NCI-H774 (cell line): ENCODE results near the gene DOK3.
"Not testable (repeated sequence)": the region's sequence is repeated elsewhere in the genome, so short reads cannot be mapped to it uniquely, and the experiment has no call there.

Experiments
- DNase-seq: peaks from one replicate; lab custom pipeline; 2025; lab: John Stamatoyannopoulos, UW

DOK3 gene

GRCh38 chr5:177535125-177535524, 25.5 kb upstream of the DOK3 start:
- DNase-seq: no peak

GRCh38 chr5:177534433-177534832, 24.8 kb upstream of the DOK3 start:
- not testable (repeated sequence) for DNase-seq

GRCh38 chr5:177531209-177531940, 21.7 kb upstream of the DOK3 start:
- DNase-seq: no peak

GRCh38 chr5:177530638-177531037, 21.0 kb upstream of the DOK3 start:
- DNase-seq: no peak

- DNase-seq: no peak
Observed at GRCh38 chr5:177529247-177530203, 19.9 kb upstream of the DOK3 start.

- DNase-seq: no peak
Observed at GRCh38 chr5:177528631-177529030, 19.0 kb upstream of the DOK3 start.

- no peak for DNase-seq
Observed at GRCh38 chr5:177527595-177527994, 18.0 kb upstream of the DOK3 start.

GRCh38 chr5:177526791-177527190, 17.2 kb upstream of the DOK3 start:
- no peak for DNase-seq

GRCh38 chr5:177526191-177526590, 16.6 kb upstream of the DOK3 start:
- no peak for DNase-seq

GRCh38 chr5:177524941-177525655, 15.5 kb upstream of the DOK3 start:
- DNase-seq: no peak

- DNase-seq: no peak
Observed at GRCh38 chr5:177524539-177524900, 14.9 kb upstream of the DOK3 start.

GRCh38 chr5:177523711-177524538, 14.3 kb upstream of the DOK3 start:
- no peak for DNase-seq

GRCh38 chr5:177520916-177521513, 11.4 kb upstream of the DOK3 start:
- DNase-seq: no peak

- no peak for DNase-seq
Observed at GRCh38 chr5:177520271-177520670, 10.6 kb upstream of the DOK3 start.

GRCh38 chr5:177519463-177520235, 10.0 kb upstream of the DOK3 start:
- no peak for DNase-seq

- DNase-seq: peak; percentile 96
Observed at GRCh38 chr5:177516601-177517568, 7.3 kb upstream of the DOK3 start, which contains the start of gene DDX41. DDX41 (minus strand) TSS chr5:177516961; CDS start chr5:177516945, 16 bp downstream.

GRCh38 chr5:177515580-177515979, 6.0 kb upstream of the DOK3 start:
- no peak for DNase-seq

GRCh38 chr5:177514541-177514940, 4.9 kb upstream of the DOK3 start:
- DNase-seq: no peak

- no peak for DNase-seq
Observed at GRCh38 chr5:177513500-177513899, 3.9 kb upstream of the DOK3 start.
